Fibroblast of upper back skin (primary cell): Measurements from ENCODE around the gene KLHL35.
"Not testable (repeated sequence)": the region's sequence is repeated elsewhere in the genome, so short reads cannot be mapped to it uniquely, and the experiment has no call there.

Experiments used
- DNase-seq: peaks from one replicate; pipeline ENCODE4 v3.0.0-alpha.2; 2013

KLHL35 gene

DNA sequence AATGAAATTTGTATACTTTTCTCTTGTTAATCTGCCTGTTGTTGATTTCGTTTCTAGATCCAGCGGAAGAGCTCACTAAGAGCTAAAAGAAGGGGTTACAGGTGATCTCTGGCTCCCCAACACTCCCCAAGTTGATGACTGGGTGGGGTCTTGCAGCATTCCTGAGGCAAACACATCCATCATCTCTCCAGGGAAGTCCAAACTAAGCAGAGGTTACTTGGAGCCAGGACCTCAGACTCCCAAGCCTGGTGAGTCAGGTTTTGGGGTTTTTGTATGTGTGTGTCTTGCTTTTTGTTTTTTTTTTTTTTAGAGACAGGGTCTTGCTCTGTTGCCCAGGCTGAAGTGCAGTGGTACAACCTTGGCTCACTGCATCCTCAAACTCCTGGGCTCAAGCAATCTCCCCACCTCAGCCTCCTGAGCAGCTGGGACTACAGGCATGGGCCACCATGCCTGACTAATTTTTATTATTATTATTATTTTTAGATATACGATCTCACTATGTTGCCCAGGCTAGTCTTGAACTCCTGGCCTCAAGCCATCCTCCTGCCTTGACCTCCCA lies 45.2 kb downstream of the KLHL35 start:
- DNase-seq = peak; percentile 39

DNA sequence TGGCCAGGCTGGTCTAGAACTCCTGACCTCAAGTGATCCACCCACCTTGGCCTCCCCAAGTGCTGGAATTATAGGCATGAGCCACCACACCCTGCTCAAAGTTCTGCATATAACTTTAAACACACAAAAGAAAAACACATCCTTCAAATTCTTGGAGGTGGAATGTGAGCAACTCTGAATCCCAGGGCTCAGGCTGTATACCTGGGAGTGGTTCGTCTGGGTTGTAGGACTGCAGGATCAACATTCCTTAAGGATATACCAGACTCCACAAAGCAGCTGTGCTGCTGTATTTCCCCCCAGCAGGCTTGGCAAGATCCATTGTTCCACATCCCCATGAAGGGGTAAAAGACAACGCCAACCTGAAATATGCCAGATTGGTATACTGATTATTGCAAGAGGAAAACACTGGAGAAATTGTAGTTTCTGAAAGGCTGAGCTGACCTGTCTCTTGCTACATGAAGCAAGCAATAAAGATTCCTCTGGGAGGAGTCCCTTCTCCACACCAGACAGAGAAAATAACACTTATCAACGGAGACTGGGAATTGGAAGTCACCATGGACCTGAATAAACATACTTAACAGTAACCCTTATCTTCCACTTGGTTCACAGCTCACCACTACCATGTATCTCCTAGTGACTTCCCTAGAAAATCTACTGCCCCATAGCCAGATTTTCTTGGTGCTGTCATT lies 45.9 kb downstream of the KLHL35 start:
- DNase-seq = peak; percentile 68

DNA sequence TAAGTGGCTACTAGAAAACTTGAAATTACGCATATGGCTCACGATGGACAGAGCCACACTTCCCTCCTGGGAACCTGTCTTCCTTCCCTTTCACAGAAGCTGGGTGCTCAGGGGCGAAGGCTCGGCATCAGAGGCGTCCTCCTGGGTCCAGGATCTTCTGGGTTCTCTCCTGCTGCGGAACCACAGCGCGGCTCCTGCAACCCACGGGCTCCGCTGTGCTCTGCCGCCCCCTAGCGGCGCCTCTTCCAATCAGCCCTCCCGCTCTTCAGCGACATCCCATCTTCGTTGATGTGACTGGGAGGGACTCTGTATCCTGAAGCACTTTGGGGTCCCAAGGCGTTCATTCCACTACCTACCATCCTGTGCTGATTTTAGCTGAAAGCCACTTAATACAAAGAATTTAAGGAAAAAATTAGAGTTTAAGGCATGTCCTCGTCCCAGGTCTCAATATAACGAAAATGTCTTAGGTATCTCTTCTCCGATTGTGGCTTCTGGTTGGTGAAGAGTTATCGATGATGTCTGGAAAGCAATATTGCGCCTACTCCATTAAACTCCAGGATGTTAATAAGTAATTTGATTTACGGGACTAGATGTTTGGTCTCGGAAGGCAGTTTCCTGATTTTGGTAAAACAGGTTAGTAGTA lies 48.4 kb downstream of the KLHL35 start:
- DNase-seq = peak; percentile 51

DNA sequence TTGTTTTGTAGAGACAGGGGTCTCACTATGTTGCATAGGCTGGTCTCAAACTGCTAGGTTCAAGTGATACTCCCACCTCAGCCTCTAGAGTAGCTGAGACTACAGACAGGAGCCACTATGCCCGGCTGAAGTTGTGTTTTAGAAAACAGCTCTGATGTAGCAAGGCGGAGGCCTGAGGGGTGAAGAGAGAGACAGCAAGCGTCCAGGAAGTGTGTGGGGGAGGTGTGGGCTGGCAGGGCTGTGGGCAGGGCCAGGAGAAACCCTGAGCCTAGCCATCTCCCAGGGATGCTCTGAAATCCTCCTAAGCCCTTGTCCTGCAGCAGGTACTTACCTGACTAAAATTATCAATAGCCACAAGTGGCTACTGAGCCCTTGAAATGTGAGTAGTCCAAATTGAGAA lies 49.8 kb downstream of the KLHL35 start:
- no peak for DNase-seq

DNA sequence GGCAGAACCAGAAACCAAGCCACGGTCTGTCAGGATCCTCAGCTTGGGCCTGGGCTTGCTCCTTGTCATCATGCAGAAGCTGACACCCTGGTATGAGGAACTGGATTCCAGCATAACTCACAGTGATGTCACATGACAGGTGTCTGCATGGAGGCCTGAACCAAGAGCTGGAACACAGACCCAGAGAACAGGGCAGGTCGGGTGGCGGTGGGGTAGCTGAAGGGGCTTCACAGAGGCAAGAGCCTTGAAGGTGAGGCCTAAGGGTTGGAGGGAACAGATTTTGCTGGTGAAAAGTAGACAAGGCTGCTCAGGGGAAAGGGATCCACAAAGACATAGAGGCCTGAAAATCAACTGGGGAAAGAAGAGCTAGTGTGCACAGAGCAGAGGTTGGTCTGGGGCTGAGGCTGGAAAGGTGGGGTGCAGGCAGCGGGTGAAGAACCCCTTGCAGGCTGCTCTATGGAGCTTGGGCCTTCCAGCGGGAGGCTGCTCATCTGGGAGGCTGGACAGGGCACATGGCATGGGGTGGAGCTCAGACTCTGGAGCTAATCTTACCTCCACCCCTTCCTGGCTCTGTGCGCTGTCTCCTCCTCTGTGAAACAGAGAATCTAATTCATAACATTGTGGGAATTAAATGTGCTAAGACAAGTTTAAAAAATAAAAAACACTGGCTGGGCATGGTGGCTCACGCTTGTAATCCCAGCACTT lies 52.1 kb downstream of the KLHL35 start:
- DNase-seq = no peak

DNA sequence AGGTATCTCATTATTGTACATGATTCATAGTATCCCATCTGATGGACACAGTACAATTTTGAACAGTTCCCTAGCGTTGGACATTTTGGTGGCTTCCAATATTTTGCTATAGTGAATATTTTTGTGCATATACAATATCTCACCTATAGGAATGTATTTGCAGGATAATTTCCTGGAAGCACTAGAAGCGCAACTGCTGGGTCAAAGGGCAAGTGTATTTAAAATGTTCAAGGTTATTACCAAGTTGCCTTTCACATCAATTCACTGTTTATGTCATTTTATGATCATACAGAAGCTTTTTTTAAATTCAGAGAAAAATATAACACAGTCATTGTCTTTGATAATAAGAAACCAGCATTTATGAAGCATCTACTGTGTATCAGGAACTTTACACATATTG lies 52.8 kb downstream of the KLHL35 start:
- DNase-seq = no peak

DNA sequence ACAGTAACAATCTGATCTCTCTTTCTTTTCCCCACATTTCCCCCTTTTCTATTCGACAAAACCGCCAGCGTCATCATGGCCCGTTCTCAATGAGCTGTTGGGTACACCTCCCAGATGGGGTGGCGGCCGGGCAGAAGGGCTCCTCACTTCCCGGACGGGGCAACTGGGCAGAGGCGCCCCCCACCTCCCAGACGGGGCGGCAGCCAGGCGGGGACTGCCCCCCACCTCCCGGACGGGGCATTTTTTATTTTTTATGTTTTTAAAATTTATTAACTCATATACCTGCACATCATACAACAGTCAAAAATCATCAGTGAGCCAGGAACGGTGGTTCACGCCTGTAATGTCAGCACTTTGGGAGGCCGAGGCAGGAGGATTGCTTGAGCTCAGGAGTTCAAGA lies 54.2 kb downstream of the KLHL35 start:
- DNase-seq = not testable (repeated sequence)

DNA sequence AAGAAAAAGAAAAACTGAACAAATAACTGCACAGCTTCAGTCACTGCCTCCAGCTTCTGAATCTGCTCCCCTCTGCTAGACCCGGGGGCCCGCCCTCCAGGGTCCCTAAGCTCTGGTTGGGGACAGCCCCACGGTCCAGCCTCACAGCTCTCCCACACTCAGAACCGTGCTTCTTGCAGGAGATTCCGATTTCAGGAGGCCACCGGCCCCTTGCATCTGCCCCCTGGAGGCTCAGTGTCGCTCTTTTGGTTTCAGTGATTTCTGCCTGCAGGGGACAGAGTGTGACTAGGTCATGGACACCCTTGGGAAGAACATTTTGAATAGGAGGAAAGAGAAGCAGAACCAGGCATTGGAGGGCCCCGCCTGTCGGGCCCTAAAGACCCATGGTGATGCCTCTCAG lies 56.8 kb downstream of the KLHL35 start:
- no peak for DNase-seq

DNA sequence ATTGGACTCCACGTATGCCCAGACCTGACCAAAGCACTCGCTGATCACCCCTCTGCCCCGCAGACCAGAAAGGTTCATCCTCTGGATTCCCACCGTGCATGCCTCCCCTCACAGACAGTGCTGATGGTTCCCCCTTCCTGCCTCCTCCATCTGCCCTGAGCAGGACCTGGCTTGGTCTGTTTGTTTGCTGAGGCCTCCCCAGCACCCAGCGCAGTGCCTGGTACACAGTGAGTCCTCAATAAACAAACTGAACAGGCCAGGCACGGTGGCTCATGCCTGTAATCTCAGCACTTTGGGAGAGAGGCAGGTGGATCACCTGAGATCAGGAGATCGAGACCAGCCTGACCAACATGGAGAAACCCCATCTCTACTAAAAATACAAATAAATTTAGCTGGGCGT lies 57.4 kb downstream of the KLHL35 start:
- no peak for DNase-seq

DNA sequence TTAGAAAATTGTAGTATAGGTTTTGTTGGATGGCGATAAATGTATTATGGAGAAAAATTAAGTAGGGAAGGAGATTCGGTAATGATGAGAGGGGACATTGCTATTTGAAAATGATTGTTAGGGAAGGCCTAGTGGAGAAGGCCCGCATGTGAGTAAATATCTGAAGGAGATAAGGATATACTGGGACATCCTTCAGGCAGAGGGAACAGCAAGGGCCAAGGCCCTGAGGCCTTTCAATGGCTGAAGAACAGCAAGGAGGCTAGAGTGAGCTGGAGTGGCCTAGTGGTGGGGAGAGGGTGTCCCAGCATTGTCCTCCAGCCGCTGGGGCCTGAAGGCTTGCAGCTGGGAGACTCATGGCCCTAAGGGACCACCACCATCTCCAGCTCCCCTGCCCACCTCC lies 58.4 kb downstream of the KLHL35 start:
- DNase-seq = no peak

DNA sequence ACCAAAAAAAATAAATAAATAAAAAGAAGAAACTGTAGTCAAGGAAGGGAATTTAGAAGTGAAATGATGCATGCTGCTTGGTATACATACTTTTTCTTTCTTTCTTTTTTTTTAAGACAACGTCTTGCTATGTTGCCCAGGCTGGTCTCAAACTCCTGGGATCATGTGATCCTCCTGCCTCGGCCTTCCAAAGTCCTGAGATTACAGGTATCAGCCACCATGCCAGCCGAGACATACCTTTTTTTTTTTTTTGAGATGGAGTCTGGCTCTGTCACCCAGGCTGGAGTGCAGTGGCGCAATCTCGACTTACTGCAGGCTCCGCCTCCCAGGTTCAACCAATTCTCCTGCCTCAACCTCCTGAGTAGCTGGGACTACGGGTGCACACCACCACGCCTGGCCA lies 59.8 kb downstream of the KLHL35 start:
- DNase-seq = no peak
